Vagina (tissue), 2 donors: Measurements from ENCODE around the gene ZBP1.

Source experiments
- CTCF ChIP-seq, 3 experiments: fragments of 450-650 bp in 2 of 3; fragments of 200-600 bp in 1 of 3; sonication (generic) in 1 of 3; IDR thresholded peaks; one replicate each; pipeline ENCODE4 v1.5.1; 2017 to 2019; ENCODE audit warnings: antibody characterized with exemption in 3 of 3, mild to moderate bottlenecking in 2 of 3, moderate library complexity in 2 of 3
- POLR2A ChIP-seq, 2 donors: fragments of 450-650 bp; IDR thresholded peaks; one replicate each; pipeline ENCODE4 v1.6.1; 2017; ENCODE audit warnings: antibody characterized with exemption in 2 of 2, mild to moderate bottlenecking in 2 of 2, moderate library complexity in 2 of 2

- no peak for TF ChIP-seq CTCF (IDR thresholded peaks at IDR 0.05)
- TF ChIP-seq POLR2A (IDR thresholded peaks at IDR 0.05) = no peak
Observed at GRCh38 chr20:57589123-57589727, 31.0 kb downstream of the ZBP1 start.
